Dedifferentiated amniotic fluid mesenchymal stem cell (primary cell): ENCODE measurements around the gene FKBP8.
"Not testable (repeated sequence)": the region's sequence is repeated elsewhere in the genome, so short reads cannot be mapped to it uniquely, and the experiment has no call there.

Experiments used
- DNase-seq: peaks from one replicate; pipeline ENCODE4 v3.0.0-alpha.2; 2016; ENCODE audit errors: extremely low spot score

Gene FKBP8

GRCh38 chr19:18542941-18543813 lies at the start of gene FKBP8:
Gene FKBP8 (minus strand): TSS chr19:18543573. CDS start chr19:18541970, 1,603 bp downstream.
- DNase-seq, result peak; percentile 75

GRCh38 chr19:18592732-18593131 lies 49.4 kb upstream of the FKBP8 start:
- DNase-seq, result not testable (repeated sequence)

GRCh38 chr19:18591735-18592385 lies 48.5 kb upstream of the FKBP8 start:
- DNase-seq, result no peak

GRCh38 chr19:18590273-18591272 lies 47.2 kb upstream of the FKBP8 start:
- DNase-seq, result peak; percentile 27

GRCh38 chr19:18589380-18590272 lies 46.3 kb upstream of the FKBP8 start:
- no peak for DNase-seq

- peak; percentile 49 for DNase-seq
Observed at GRCh38 chr19:18588611-18589379, 45.4 kb upstream of the FKBP8 start, which contains the start of gene REX1BD. Gene REX1BD (plus strand): TSS chr19:18588798. CDS start chr19:18588802, 4 bp downstream.

GRCh38 chr19:18587962-18588610 lies 44.7 kb upstream of the FKBP8 start:
- no peak for DNase-seq

- no peak for DNase-seq
Observed at GRCh38 chr19:18587561-18587960, 44.2 kb upstream of the FKBP8 start.

GRCh38 chr19:18586306-18586705 lies 42.9 kb upstream of the FKBP8 start:
- DNase-seq, result no peak

- DNase-seq, result no peak
Observed at GRCh38 chr19:18580311-18580710, 36.9 kb upstream of the FKBP8 start.

GRCh38 chr19:18577365-18577914 lies 34.1 kb upstream of the FKBP8 start:
- no peak for DNase-seq

GRCh38 chr19:18576383-18576782 lies 33.0 kb upstream of the FKBP8 start:
- no peak for DNase-seq

- DNase-seq, result no peak
Observed at GRCh38 chr19:18574691-18575291, 31.4 kb upstream of the FKBP8 start.

GRCh38 chr19:18571564-18572344 lies 28.4 kb upstream of the FKBP8 start, which contains the start of gene UBA52:
Gene UBA52 (plus strand): TSS chr19:18571857. CDS start chr19:18573301, 1,444 bp downstream.
- peak; percentile 97 for DNase-seq

- DNase-seq, result no peak
Observed at GRCh38 chr19:18568367-18568766, 25.0 kb upstream of the FKBP8 start.

- no peak for DNase-seq
Observed at GRCh38 chr19:18566953-18567352, 23.6 kb upstream of the FKBP8 start.

- DNase-seq, result no peak
Observed at GRCh38 chr19:18562086-18562485, 18.7 kb upstream of the FKBP8 start.

GRCh38 chr19:18559685-18560084 lies 16.3 kb upstream of the FKBP8 start:
- no peak for DNase-seq
